GM23248 (cell line): ENCODE data around the gene PELI2. TPM values are rescaled to one million over a fixed set of nuclear protein-coding genes. Genes with fewer than 3 reads are reported as not detected.

Source experiments
- DNase-seq: peaks from one replicate; pipeline ENCODE4 v3.0.0-alpha.2; 2015
- H2AFZ ChIP-seq: fragments of 200-600 bp; sonication (generic); 2 replicates; pipeline ENCODE4 v1.6.1; 2016; ENCODE audit warnings: antibody characterized with exemption
- H3F3A ChIP-seq: fragments of 200-600 bp; sonication (generic); 2 replicates; pipeline ENCODE4 v1.6.1; 2016; ENCODE audit warnings: mild to moderate bottlenecking, antibody characterized with exemption, mixed run types; ENCODE audit not compliant: insufficient read depth
- H3K27ac ChIP-seq: fragments of 200-600 bp; sonication (generic); 2 replicates; pipeline ENCODE4 v1.5.1; 2016; ENCODE audit warnings: mild to moderate bottlenecking
- H3K27me3 ChIP-seq: fragments of 200-600 bp; sonication (generic); replicated peaks from 2 replicates; pipeline ENCODE4 v1.6.1; 2016; ENCODE audit warnings: mild to moderate bottlenecking; ENCODE audit not compliant: insufficient read depth
- H3K36me3 ChIP-seq: fragments of 200-600 bp; sonication (generic); 2 replicates; pipeline ENCODE4 v1.6.1; 2016; ENCODE audit warnings: low read depth, mild to moderate bottlenecking
- H3K4me1 ChIP-seq: fragments of 200-600 bp; sonication (generic); 2 replicates; pipeline ENCODE4 v1.6.1; 2016; ENCODE audit warnings: mild to moderate bottlenecking; ENCODE audit not compliant: insufficient read depth
- H3K4me2 ChIP-seq: fragments of 200-600 bp; sonication (generic); one replicate; pipeline ENCODE4 v1.6.1; 2016; ENCODE audit warnings: mild to moderate bottlenecking; ENCODE audit not compliant: unreplicated experiment
- H3K4me3 ChIP-seq: fragments of 200-600 bp; sonication (generic); 2 replicates; pipeline ENCODE4 v1.5.1; 2016; ENCODE audit warnings: mild to moderate bottlenecking
- H3K79me2 ChIP-seq: fragments of 200-600 bp; sonication (generic); 2 replicates; pipeline ENCODE4 v1.6.1; 2016; ENCODE audit warnings: mild to moderate bottlenecking; ENCODE audit not compliant: insufficient read depth
- H3K9ac ChIP-seq: fragments of 200-600 bp; sonication (generic); 2 replicates; pipeline ENCODE4 v1.6.1; 2016; ENCODE audit warnings: mild to moderate bottlenecking
- H3K9me2 ChIP-seq: fragments of 200-600 bp; sonication (generic); 2 replicates; pipeline ENCODE4 v1.6.1; 2016; ENCODE audit warnings: mixed run types, mild to moderate bottlenecking, moderate library complexity; ENCODE audit not compliant: insufficient read depth
- H3K9me3 ChIP-seq: fragments of 200-600 bp; sonication (generic); one replicate; pipeline ENCODE4 v1.6.1; 2017; ENCODE audit warnings: low read depth
- H4K20me1 ChIP-seq: fragments of 200-600 bp; sonication (generic); 2 replicates; pipeline ENCODE4 v1.6.0; 2016; ENCODE audit not compliant: insufficient read depth
- EZH2 ChIP-seq: fragments of 200-600 bp; sonication (generic); IDR thresholded peaks from 2 replicates; pipeline ENCODE4 v1.6.1; 2018; ENCODE audit warnings: antibody characterized with exemption, mild to moderate bottlenecking; ENCODE audit not compliant: insufficient read depth, poor library complexity, severe bottlenecking
- EZH2phosphoT487 ChIP-seq: fragments of 200-600 bp; sonication (generic); IDR thresholded peaks from 2 replicates; pipeline ENCODE4 v1.6.1; 2018; ENCODE audit warnings: antibody characterized with exemption, moderate library complexity, mild to moderate bottlenecking, low read depth; ENCODE audit not compliant: insufficient read depth
- WGBS, 2 experiments: methylation state at CpG; one replicate each; pipeline ENCODE4 v1.1.6; 2015 to 2017; ENCODE audit warnings: low lambda C conversion rate in 2 of 2, low coverage in 1 of 2; ENCODE audit errors: missing lambda C conversion rate in 2 of 2; 5-methylcytosine and 5-hydroxymethylcytosine counted together
- in situ Hi-C: fragments of 300-500 bp; cut with MboI; formaldehyde crosslinking; loops from 2 replicates; pipeline ENCODE4 v1.15.0; 2020
- polyA plus RNA-seq: library from polyadenylated mRNA; unstranded; fragments of >200 nt; fragmentation: Nextera tagmentation; extraction: Ambion mirVana; gene quantifications from 2 replicates; pipeline ENCODE4 v1.2.1, GENCODE V29; 2016
- total RNA-seq: library from RNA; depleted of rRNA; stranded (reverse); fragments of >200 nt; shearing (Covaris generic); gene quantifications from 2 replicates; pipeline ENCODE4 v1.2.3, GENCODE V29; 2014

Gene PELI2
- total and polyA plus RNA-seq, 2 experiments from 2014 or later, result 1.2 to 1.3 TPM

DNA sequence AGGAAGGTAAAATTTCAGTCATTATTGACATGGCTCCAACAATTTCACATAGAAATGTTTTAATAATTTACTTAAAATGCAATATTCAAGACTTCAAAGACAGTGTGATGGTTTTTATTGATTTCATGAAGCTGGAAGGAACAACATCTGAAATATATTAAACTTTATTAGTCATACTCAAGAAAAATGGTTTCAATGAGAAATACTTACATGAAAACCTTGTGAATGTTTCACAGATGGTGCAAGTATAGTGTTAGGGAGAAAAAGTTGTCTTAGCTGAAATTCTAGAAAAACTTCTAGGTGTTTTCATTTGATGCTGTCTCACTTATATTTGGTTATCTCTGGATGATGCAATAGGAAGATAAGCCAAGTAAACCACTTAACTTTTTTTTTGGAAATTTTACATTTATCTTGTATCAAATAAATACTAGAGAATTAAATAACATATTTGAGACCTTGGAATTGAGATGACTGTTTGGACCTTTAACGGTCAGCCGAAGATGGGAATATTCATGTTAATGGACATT lies 65.5 kb downstream of the PELI2 start:
- no peaks in the 10 kb centered on the region for H3K36me3 ChIP-seq
- no peak for TF ChIP-seq EZH2
- no peaks in the 10 kb centered on the region for H3K9me2 ChIP-seq
- H3K27ac ChIP-seq, result no peak overlapping the region
- H2AFZ ChIP-seq, result no peak overlapping the region
- H3K4me1 ChIP-seq, result peaks cover 7% of the 10 kb centered on the region
- no peak overlapping the region for H3K4me3 ChIP-seq
- H3F3A ChIP-seq, result no peaks in the 10 kb centered on the region
- no peaks in the 10 kb centered on the region for H3K9me3 ChIP-seq
- no peak overlapping the region for H3K9ac ChIP-seq
- H3K27me3 ChIP-seq, result no peaks in the 10 kb centered on the region
- 38 to 50% methylated on average over 2 of the region's 2 CpGs for WGBS, 2 experiments
- no peaks in the 10 kb centered on the region for H4K20me1 ChIP-seq
- H3K4me2 ChIP-seq, result no peak overlapping the region
- in situ Hi-C loops, result no loop called here
- no peaks in the 10 kb centered on the region for H3K79me2 ChIP-seq
- DNase-seq, result peak; percentile 37

DNA sequence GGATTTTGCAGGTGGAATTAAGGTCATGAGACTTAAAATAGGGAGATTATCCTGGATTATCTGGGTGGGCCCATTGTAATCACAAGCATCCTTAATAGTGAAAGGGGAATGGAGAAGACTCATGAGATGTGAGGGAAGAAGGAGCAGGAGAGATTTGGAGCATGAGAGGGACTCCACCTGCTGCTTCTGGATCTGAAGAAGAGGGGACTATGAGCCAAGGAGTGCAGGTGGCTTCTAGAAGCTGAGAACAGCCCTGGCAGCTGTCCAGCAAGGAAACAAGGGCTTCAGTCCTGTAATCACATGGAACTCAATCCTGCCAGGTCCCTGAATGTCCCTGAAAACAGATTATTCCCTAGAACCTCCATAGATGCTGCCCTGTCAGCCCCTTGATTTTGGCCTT lies 67.8 kb downstream of the PELI2 start:
- no peak for DNase-seq
- no peak overlapping the region for H3K27ac ChIP-seq
- H3K4me2 ChIP-seq, result no peak overlapping the region
- H3K9me2 ChIP-seq, result no peaks in the 10 kb centered on the region
- no peaks in the 10 kb centered on the region for H3F3A ChIP-seq
- H3K36me3 ChIP-seq, result no peaks in the 10 kb centered on the region
- peaks cover 7% of the 10 kb centered on the region for H3K4me1 ChIP-seq
- no peak for TF ChIP-seq EZH2phosphoT487
- no peak for TF ChIP-seq EZH2
- in situ Hi-C loops, result no loop called here
- no peak overlapping the region for H3K9ac ChIP-seq
- H4K20me1 ChIP-seq, result no peaks in the 10 kb centered on the region
- no peaks in the 10 kb centered on the region for H3K27me3 ChIP-seq
- no peaks in the 10 kb centered on the region for H3K9me3 ChIP-seq
- H3K79me2 ChIP-seq, result no peaks in the 10 kb centered on the region
- no peak overlapping the region for H3K4me3 ChIP-seq
- H2AFZ ChIP-seq, result no peak overlapping the region

DNA sequence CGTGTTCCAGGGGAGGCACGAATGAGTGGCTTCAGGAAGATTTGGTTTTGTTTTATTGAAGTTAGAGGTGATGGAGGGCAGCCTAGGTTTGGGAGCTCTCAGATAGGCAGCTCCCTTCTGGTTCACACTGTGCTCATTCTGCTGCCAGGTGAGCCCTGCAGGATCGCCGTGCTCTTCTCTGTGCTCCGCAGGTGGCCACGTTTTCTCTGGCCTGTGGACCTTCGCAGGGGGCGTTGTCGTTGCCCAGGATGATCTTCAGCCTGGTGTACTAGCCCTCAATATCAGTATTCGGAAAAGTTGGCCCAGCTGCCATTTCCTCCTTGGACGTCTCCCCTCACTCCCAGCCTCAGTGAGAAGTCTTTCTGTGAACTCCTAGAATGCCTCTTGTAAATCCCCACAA lies 69.5 kb downstream of the PELI2 start:
- Histone ChIP-seq H4K20me1 (no peaks in the 10 kb centered on the region), H3K36me3 (no peaks in the 10 kb centered on the region), H3K9me3 (no peaks in the 10 kb centered on the region), H3K4me1 (peaks cover 7% of the 10 kb centered on the region), H3K27me3 (no peaks in the 10 kb centered on the region), H3F3A (no peaks in the 10 kb centered on the region), H3K9ac (no peak overlapping the region), H3K9me2 (no peaks in the 10 kb centered on the region), H3K79me2 (no peaks in the 10 kb centered on the region), H3K4me2 (no peak overlapping the region), H3K27ac (no peak overlapping the region), H3K4me3 (no peak overlapping the region), H2AFZ (no peak overlapping the region)
- in situ Hi-C loops, result no loop called here
- WGBS, 2 experiments, result 88 to 94% methylated on average over 11 of the region's 11 CpGs
- TF ChIP-seq EZH2 (no peak), EZH2phosphoT487 (no peak)
- DNase-seq, result no peak

DNA sequence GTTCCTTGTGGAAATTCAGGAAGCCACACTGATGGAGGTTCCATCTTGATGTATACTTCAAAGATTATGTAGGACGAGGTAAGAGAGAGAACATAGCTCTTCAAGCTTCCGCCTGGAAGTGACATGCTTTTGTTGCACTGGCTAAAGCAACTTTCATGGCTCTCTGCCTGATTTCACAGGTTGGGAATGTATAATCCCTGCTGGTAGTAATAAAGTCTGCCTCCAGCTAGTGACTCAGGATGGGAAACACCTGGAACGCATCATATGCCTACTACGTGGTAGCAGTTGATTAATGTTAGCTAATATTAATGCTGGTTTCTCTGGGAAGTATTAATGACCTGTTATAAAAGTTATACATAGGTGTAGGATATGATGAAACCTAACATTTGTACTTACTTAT lies 71.1 kb downstream of the PELI2 start:
- in situ Hi-C loops, result no loop called here
- no peak for TF ChIP-seq EZH2
- no peak for TF ChIP-seq EZH2phosphoT487
- Histone ChIP-seq H4K20me1 (no peaks in the 10 kb centered on the region), H3K9me3 (no peaks in the 10 kb centered on the region), H3K79me2 (no peaks in the 10 kb centered on the region), H2AFZ (no peak overlapping the region), H3F3A (no peaks in the 10 kb centered on the region), H3K9ac (no peak overlapping the region), H3K27ac (no peak overlapping the region), H3K4me3 (no peak overlapping the region), H3K4me2 (no peak overlapping the region), H3K4me1 (peaks cover 8% of the 10 kb centered on the region), H3K9me2 (no peaks in the 10 kb centered on the region), H3K27me3 (no peaks in the 10 kb centered on the region), H3K36me3 (no peaks in the 10 kb centered on the region)
- peak; percentile 80 for DNase-seq
- 32 to 42% methylated on average over 4 of the region's 4 CpGs for WGBS, 2 experiments

DNA sequence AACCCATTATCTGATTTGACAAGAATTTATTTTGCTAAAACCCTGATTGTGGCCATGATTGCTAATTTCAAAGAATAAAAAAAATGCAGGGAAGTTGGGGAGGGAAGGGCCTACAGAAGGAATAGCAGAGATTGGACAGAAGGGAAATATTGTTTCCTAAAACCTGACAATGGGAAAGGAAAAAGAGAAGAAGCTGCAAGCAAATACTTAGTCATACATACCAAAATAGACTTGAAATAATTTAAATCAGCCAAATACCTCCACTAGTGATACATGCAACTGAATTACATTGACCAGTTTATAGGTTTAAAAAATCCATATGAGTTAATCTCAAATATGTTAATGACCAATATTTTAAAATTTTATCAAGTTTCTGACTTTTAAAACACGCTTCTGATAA lies 75.1 kb downstream of the PELI2 start:
- no peaks in the 10 kb centered on the region for H3K79me2 ChIP-seq
- no peaks in the 10 kb centered on the region for H3K27me3 ChIP-seq
- peak overlapping the region; percentile 35 for H3K4me2 ChIP-seq
- H3K4me1 ChIP-seq, result peaks cover 21% of the 10 kb centered on the region
- no peaks in the 10 kb centered on the region for H3K9me2 ChIP-seq
- H3F3A ChIP-seq, result peaks cover 8% of the 10 kb centered on the region; the same call in 1 of the 2 replicates
- WGBS, 2 experiments, result 57 to 66% methylated on average over 1 of the region's 1 CpG
- H3K27ac ChIP-seq, result no peak overlapping the region
- H3K36me3 ChIP-seq, result no peaks in the 10 kb centered on the region
- no peak overlapping the region for H3K9ac ChIP-seq
- no peak for TF ChIP-seq EZH2phosphoT487
- no peak for TF ChIP-seq EZH2
- no peak overlapping the region for H3K4me3 ChIP-seq
- peak; percentile 50 for DNase-seq
- no peak overlapping the region for H2AFZ ChIP-seq
- H3K9me3 ChIP-seq, result no peaks in the 10 kb centered on the region
- in situ Hi-C loops, result no loop called here
- no peaks in the 10 kb centered on the region for H4K20me1 ChIP-seq
